Gastroesophageal sphincter (tissue), 4 donors: ENCODE measurements around the gene EEIG2. TPM values are rescaled to one million over a fixed set of nuclear protein-coding genes. Genes with fewer than 3 reads are reported as not detected.
"Not testable (repeated sequence)": the region's sequence is repeated elsewhere in the genome, so short reads cannot be mapped to it uniquely, and the experiment has no call there.

Source experiments
- ATAC-seq: fragments of 150-250 bp; one replicate; pipeline ENCODE4 v1.9.1; 2016; ENCODE audit warnings: mild to moderate bottlenecking, moderate library complexity
- H3K27ac ChIP-seq, 4 donors: fragments of 200-600 bp; sonication (generic) in 3 of 4; 1 replicate in 3 of 4; 2 replicates in 1 of 4; pipeline ENCODE4 v1.5.1; 2016 to 2019
- H3K27me3 ChIP-seq: fragments of 200-600 bp; sonication (generic); one replicate; pipeline ENCODE4 v1.5.1; 2019
- H3K36me3 ChIP-seq, 2 donors: fragments of 200-600 bp; sonication (generic); one replicate each; pipeline ENCODE4 v1.5.1; 2019; ENCODE audit warnings: control low read depth in 1 of 2
- H3K4me1 ChIP-seq, 3 donors: fragments of 200-600 bp; sonication (generic); 1 replicate in 2 of 3; 2 replicates in 1 of 3; pipeline ENCODE4 v1.5.1; 2016 to 2019; ENCODE audit warnings: control low read depth in 2 of 3
- H3K4me3 ChIP-seq, 2 donors: fragments of 200-600 bp; sonication (generic); one replicate each; pipeline ENCODE4 v1.5.1; 2019; ENCODE audit warnings: mild to moderate bottlenecking in 1 of 2, moderate library complexity in 1 of 2
- H3K9me3 ChIP-seq, 3 donors: fragments of 200-600 bp; sonication (generic); one replicate each; pipeline ENCODE4 v1.5.1; 2017 to 2019; ENCODE audit warnings: control low read depth in 2 of 3
- EP300 ChIP-seq: sonication (generic); formaldehyde crosslinking; IDR thresholded peaks from one replicate; pipeline ENCODE4 v1.6.1; 2017; ENCODE audit warnings: antibody characterized with exemption, mild to moderate bottlenecking
- POLR2A ChIP-seq, 2 donors: fragments of 450-650 bp; IDR thresholded peaks; one replicate each; pipeline ENCODE4 v1.6.1; 2017; ENCODE audit warnings: antibody characterized with exemption in 2 of 2, mild to moderate bottlenecking in 2 of 2, moderate library complexity in 1 of 2
- POLR2AphosphoS5 ChIP-seq: sonication (generic); formaldehyde crosslinking; IDR thresholded peaks from one replicate; pipeline ENCODE4 v1.6.1; 2017; ENCODE audit warnings: antibody characterized with exemption
- WGBS, 2 donors: methylation state at CpG; one replicate each; pipeline ENCODE4 v1.1.5; 2018; ENCODE audit warnings: low coverage in 1 of 2; 5-methylcytosine and 5-hydroxymethylcytosine counted together
- total RNA-seq, 4 donors: library from RNA; depleted of rRNA; stranded (reverse); fragments of >200 nt; gene quantifications; one replicate each; pipeline ENCODE4 v1.1.0, GENCODE V29; 2016
- TF ChIP-seq, protein P1 (sequence below), 4 experiments: fragments of 200-600 bp in 2 of 4; fragments of 450-650 bp in 2 of 4; sonication (generic) in 1 of 4; IDR thresholded peaks; one replicate each; pipeline ENCODE4 v1.5.1; 2017 to 2019; ENCODE audit warnings: antibody characterized with exemption in 4 of 4, mild to moderate bottlenecking in 2 of 4, moderate library complexity in 2 of 4

EEIG2 gene
- total RNA-seq, 4 donors from 2014 or later = 11.6 to 23.8 (median 14.9) TPM

DNA sequence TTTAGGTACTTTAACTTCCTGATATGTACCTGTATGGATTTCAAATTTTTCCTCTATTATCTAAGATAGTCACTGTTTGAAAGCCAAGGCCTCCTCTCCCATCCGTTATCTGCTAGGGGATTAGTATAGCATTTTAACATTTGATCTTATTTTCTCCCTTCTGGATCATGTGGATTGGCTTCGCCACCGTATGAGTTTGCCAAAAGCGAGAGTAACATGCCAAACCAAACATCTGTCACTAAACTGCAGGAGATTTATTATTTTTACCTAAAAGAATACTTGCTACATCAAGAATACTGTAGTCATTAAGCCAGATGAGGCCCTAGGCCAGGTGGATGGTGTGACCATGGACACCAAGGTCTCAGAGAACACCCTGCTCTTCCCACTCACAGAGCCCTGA is 28.5 kb upstream of the EEIG2 start:
- H3K9me3 ChIP-seq = no peaks in the 10 kb centered on the region
- H3K4me3 ChIP-seq = no peak overlapping the region
- WGBS, 2 donors = 53 to 68% methylated on average over 4 of the region's 4 CpGs
- H3K36me3 ChIP-seq = no peaks in the 10 kb centered on the region
- no peaks in the 10 kb centered on the region for H3K27me3 ChIP-seq
- no peak for ATAC-seq
- TF ChIP-seq POLR2A (IDR thresholded peaks at IDR 0.05) (no peak), EP300 (no peak), POLR2AphosphoS5 (no peak)
- TF ChIP-seq, protein P1, sequence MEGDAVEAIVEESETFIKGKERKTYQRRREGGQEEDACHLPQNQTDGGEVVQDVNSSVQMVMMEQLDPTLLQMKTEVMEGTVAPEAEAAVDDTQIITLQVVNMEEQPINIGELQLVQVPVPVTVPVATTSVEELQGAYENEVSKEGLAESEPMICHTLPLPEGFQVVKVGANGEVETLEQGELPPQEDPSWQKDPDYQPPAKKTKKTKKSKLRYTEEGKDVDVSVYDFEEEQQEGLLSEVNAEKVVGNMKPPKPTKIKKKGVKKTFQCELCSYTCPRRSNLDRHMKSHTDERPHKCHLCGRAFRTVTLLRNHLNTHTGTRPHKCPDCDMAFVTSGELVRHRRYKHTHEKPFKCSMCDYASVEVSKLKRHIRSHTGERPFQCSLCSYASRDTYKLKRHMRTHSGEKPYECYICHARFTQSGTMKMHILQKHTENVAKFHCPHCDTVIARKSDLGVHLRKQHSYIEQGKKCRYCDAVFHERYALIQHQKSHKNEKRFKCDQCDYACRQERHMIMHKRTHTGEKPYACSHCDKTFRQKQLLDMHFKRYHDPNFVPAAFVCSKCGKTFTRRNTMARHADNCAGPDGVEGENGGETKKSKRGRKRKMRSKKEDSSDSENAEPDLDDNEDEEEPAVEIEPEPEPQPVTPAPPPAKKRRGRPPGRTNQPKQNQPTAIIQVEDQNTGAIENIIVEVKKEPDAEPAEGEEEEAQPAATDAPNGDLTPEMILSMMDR (IDR thresholded peaks at IDR 0.05) = no peak
- H3K4me1 ChIP-seq = peaks cover 0 to 10% (median 0%) of the 10 kb centered on the region in 3 donors
- H3K27ac ChIP-seq = no peak overlapping the region

DNA sequence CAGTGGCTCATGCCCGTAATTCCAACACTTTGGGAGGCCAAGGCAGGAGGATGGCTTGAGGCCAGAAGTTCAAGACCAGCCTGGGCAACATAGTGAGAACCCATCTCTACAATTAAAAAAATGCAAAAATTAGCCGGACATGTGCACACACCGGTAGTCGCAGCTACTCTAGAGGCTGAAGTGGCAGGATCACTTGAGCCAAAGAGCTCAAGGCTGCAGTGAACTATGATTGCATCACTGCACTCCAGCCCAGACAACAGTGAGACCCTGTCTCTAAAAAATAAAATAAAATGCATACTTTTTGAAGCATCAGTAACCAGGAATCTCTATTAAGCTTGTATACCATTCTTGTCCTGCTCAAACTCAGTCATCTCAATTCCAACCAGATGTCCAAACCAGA is 27.2 kb upstream of the EEIG2 start:
- no peak overlapping the region for H3K27ac ChIP-seq
- H3K4me1 ChIP-seq = peaks cover 0 to 10% (median 0%) of the 10 kb centered on the region in 3 donors
- no peaks in the 10 kb centered on the region for H3K36me3 ChIP-seq
- no peak overlapping the region for H3K4me3 ChIP-seq
- TF ChIP-seq EP300 (no peak), POLR2AphosphoS5 (no peak), POLR2A (IDR thresholded peaks at IDR 0.05) (no peak)
- TF ChIP-seq, protein P1 (IDR thresholded peaks at IDR 0.05) = no peak
- no peaks in the 10 kb centered on the region for H3K27me3 ChIP-seq
- 64 to 66% methylated on average over 4 of the region's 4 CpGs for WGBS, 2 donors
- no peak for ATAC-seq
- H3K9me3 ChIP-seq = no peaks in the 10 kb centered on the region

DNA sequence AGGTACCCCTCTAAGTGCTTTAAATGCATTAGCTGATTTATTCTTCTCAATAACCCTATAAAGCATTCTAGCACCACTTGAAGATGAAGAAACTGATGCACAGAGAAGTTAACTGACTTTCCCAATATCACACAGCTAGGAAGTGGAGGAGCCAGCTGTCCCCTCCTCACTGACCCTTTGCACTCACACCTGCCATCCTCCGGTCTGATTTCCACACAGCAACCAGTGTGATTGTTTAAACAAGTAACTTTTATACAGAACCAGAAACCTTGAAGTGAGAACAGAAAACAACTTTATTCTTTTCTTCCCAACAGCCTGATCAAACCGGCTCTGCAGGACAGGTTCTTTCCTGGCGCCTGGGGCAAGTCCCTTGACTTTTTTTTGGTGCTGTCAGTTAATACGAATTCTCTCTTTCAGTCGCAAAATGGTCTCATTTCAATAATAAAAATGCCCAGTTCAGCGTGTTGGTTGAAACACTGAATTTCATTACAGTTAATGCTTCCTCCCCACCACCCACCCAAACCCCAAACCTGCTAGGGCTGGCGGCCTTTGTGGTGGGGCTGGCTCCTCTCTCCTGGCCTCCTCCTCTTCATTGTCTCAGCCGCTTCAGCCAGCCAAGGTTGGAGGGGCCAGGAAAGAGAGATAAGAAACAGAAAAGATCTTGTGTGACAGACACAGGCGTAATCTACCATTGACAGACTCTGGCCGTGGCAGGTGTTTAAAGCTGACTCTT is 26.4 kb upstream of the EEIG2 start:
- H3K9me3 ChIP-seq = no peaks in the 10 kb centered on the region
- no peak overlapping the region for H3K27ac ChIP-seq
- WGBS, 2 donors = 67 to 71% methylated on average over 7 to 10 of the region's 10 CpGs
- peaks cover 0 to 10% (median 0%) of the 10 kb centered on the region in 3 donors for H3K4me1 ChIP-seq
- H3K27me3 ChIP-seq = no peaks in the 10 kb centered on the region
- no peak overlapping the region for H3K4me3 ChIP-seq
- no peaks in the 10 kb centered on the region for H3K36me3 ChIP-seq
- no peak for ATAC-seq
- TF ChIP-seq POLR2A (IDR thresholded peaks at IDR 0.05) (no peak), EP300 (no peak), POLR2AphosphoS5 (no peak)
- TF ChIP-seq, protein P1 (IDR thresholded peaks at IDR 0.05) = no peak

DNA sequence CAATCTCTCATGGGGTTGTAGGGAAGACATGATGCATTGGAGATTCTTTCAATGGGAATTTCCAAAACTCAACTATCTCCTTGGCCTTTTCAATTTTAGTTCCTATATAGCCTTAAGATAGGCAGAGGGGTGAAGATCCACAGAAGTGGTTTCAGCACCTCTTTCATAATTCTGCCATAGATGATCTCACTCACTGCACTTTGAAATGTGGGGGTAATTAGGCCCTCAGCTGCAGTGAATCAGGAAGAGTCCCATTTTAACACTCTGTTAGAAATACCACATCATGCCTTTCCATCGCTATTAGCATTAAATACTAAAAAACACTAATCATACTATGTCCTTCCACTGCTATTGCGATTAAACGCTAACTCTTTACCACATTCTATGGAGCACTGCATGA is 25.1 kb upstream of the EEIG2 start:
- ATAC-seq = no peak
- H3K4me3 ChIP-seq = no peak overlapping the region
- H3K9me3 ChIP-seq = no peaks in the 10 kb centered on the region
- WGBS, 2 donors = 89 to 98% methylated on average over 3 of the region's 3 CpGs
- H3K4me1 ChIP-seq = peaks cover 0 to 10% (median 0%) of the 10 kb centered on the region in 3 donors
- no peak overlapping the region for H3K27ac ChIP-seq
- H3K27me3 ChIP-seq = peaks cover 3% of the 10 kb centered on the region
- H3K36me3 ChIP-seq = no peaks in the 10 kb centered on the region
- TF ChIP-seq POLR2A (IDR thresholded peaks at IDR 0.05) (no peak), POLR2AphosphoS5 (no peak), EP300 (no peak)
- TF ChIP-seq, protein P1 (IDR thresholded peaks at IDR 0.05) = no peak

DNA sequence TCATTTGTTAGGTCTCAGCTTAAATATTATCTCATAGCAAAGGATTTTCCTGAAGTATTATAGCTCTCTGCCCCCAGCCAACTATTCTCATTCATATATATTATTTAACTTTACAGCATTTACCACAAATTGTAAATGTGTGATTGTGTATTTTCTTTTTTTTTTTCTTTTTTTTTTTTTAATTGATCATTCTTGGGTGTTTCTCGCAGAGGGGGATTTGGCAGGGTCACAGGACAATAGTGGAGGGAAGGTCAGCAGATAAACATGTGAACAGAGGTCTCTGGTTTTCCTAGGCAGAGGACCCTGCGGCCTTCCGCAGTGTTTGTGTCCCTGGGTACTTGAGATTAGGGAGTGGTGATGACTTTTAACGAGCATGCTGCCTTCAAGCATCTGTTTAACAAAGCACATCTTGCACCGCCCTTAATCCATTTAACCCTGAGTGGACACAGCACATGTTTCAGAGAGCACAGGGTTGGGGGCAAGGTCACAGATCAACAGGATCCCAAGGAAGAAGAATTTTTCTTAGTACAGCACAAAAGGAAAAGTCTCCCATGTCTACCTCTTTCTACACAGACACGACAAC is 24.5 kb upstream of the EEIG2 start:
- H3K27ac ChIP-seq, H3K27me3 ChIP-seq, ATAC-seq, H3K9me3 ChIP-seq, H3K36me3 ChIP-seq, H3K4me3 ChIP-seq, H3K4me1 ChIP-seq: not testable (repeated sequence)
- 80% methylated on average over 1 of the region's 6 CpGs; no CpG with 5 or more reads in 1 of the 2 donors for WGBS, 2 donors

DNA sequence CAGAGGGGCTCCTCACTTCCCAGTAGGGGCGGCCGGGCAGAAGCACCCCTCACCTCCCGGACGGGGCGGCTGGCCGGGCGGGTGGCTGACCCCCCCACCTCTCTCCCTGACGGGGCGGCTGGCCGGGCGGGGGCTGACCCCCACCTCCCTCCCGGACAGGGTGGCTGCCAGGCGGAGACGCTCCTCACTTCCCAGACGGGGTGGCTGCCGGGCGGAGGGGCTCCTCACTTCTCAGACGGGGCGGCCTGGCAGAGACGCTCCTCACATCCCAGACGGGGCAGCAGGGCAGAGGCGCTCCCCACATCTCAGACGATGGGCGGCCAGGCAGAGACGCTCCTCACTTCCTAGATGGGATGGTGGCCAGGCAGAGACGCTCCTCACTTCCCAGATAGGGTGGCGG is 23.9 kb upstream of the EEIG2 start:
- not testable (repeated sequence) for H3K9me3 ChIP-seq, H3K36me3 ChIP-seq, H3K27me3 ChIP-seq, H3K4me3 ChIP-seq, H3K27ac ChIP-seq, ATAC-seq, H3K4me1 ChIP-seq
- WGBS, 2 donors = no CpG with 5 or more reads among the region's 27 CpGs

DNA sequence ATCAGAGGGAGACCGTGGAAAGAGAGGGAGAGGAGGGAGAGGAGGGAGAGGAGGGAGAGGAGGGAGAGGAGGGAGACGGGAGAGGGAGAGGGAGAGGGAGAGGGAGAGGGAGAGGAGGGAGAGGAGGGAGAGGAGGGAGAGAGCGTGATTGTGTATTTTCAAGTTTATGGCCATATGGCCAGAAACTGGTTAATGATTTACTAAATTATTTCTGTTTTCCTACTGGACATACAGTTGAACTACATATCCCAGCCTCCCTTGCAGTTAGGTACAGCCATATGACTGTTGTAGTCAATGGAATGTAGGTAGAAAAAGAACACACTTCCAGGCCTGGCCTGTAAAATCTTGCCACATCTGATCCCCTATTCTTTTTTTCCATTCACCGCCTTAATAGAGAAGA is 23.1 kb upstream of the EEIG2 start:
- not testable (repeated sequence) for H3K4me1 ChIP-seq, H3K9me3 ChIP-seq, H3K4me3 ChIP-seq, H3K27me3 ChIP-seq, H3K36me3 ChIP-seq, ATAC-seq, H3K27ac ChIP-seq
- WGBS, 2 donors = 79 to 88% methylated on average over 3 of the region's 4 CpGs
